SK-N-SH (cell line): ENCODE measurements around the gene MED7. TPM values are rescaled to one million over a fixed set of nuclear protein-coding genes. Genes with fewer than 3 reads are reported as not detected.
A peak's percentile ranks its signal among the peaks of the same experiment; 100 is the strongest.

ENCODE experiments used
- CTCF ChIA-PET: fragments of 300-600, 350-600 bp; formaldehyde crosslinking; extraction: SDS; loops from one replicate; lab custom pipeline; 2021; lab: Yijun Ruan, JAX
- POLR2A ChIA-PET: fragments of 350-600 bp; sonication (Branson Sonifier 250); formaldehyde crosslinking; extraction: SDS; loops from one replicate; lab custom pipeline; 2020; ENCODE audit warnings: antibody characterized with exemption, inconsistent platforms; lab: Yijun Ruan, JAX
- DNase-seq: peaks from one replicate; pipeline ENCODE4 v3.0.0; 2012
- H2AFZ ChIP-seq: fragments of 200-600 bp; sonication (generic); 2 replicates; pipeline ENCODE4 v1.8.1; 2016; ENCODE audit warnings: antibody characterized with exemption, mild to moderate bottlenecking, low read depth
- H3F3A ChIP-seq: fragments of 200-600 bp; sonication (generic); replicated peaks from 2 replicates; pipeline ENCODE3; 2016; ENCODE audit warnings: antibody characterized with exemption, mild to moderate bottlenecking; ENCODE audit not compliant: insufficient read depth
- H3K27ac ChIP-seq, 2 experiments: fragments of 200-500 bp in 1 of 2; fragments of 200-600 bp in 1 of 2; sonication (Bioruptor generic) in 1 of 2; sonication (generic), shearing (Covaris generic) in 1 of 2; 2 replicates each; pipeline versions ENCODE4 v1.5.1 to v1.6.1; 2014 to 2016; ENCODE audit warnings: low read depth in 2 of 2, inconsistent platforms in 1 of 2, low read length in 1 of 2, mild to moderate bottlenecking in 1 of 2, mixed read lengths in 1 of 2
- H3K27me3 ChIP-seq: fragments of 200-600 bp; sonication (generic), shearing (Covaris generic); 2 replicates; pipeline ENCODE4 v1.6.1; 2016; ENCODE audit warnings: mixed run types; ENCODE audit not compliant: insufficient read depth
- H3K36me3 ChIP-seq, 2 experiments: fragments of 200-500 bp in 1 of 2; fragments of 200-600 bp in 1 of 2; sonication (Bioruptor generic) in 1 of 2; sonication (generic) in 1 of 2; replicated peaks in 1 of 2; 2 replicates each; pipeline versions ENCODE3 to v1.5.1; 2014 to 2016; ENCODE audit warnings: low read length in 1 of 2, mild to moderate bottlenecking in 1 of 2; ENCODE audit not compliant: insufficient read depth in 2 of 2, control insufficient read depth in 1 of 2
- H3K4me1 ChIP-seq, 2 experiments: fragments of 200-500 bp in 1 of 2; fragments of 200-600 bp in 1 of 2; sonication (Bioruptor generic) in 1 of 2; sonication (generic), shearing (Covaris generic) in 1 of 2; 2 replicates each; pipeline versions ENCODE4 v1.5.1 to v1.6.1; 2014 to 2016; ENCODE audit warnings: low read depth in 1 of 2, low read length in 1 of 2, mixed run types in 1 of 2; ENCODE audit not compliant: insufficient read depth in 2 of 2, control insufficient read depth in 1 of 2
- H3K4me2 ChIP-seq: fragments of 200-600 bp; sonication (generic), shearing (Covaris generic); 2 replicates; pipeline ENCODE4 v1.6.1; 2017; ENCODE audit warnings: mixed run types
- H3K4me3 ChIP-seq, 2 experiments: fragments of 200-500 bp in 1 of 2; fragments of 200-600 bp in 1 of 2; sonication (Bioruptor generic) in 1 of 2; sonication (generic), shearing (Covaris generic) in 1 of 2; 2 replicates each; pipeline versions ENCODE4 v1.5.1 to v1.8.1; 2014 to 2016; ENCODE audit warnings: low read depth in 2 of 2, inconsistent platforms in 1 of 2, low read length in 1 of 2, mild to moderate bottlenecking in 1 of 2, mixed read lengths in 1 of 2, moderate library complexity in 1 of 2
- H3K79me2 ChIP-seq: fragments of 200-600 bp; sonication (generic); 2 replicates; pipeline ENCODE4 v1.8.1; 2017; ENCODE audit warnings: mild to moderate bottlenecking; ENCODE audit not compliant: insufficient read depth
- H3K9ac ChIP-seq: fragments of 200-600 bp; sonication (generic); 2 replicates; pipeline ENCODE4 v1.6.1; 2017; ENCODE audit warnings: mixed run types
- H3K9me2 ChIP-seq: fragments of 200-600 bp; sonication (generic); 2 replicates; pipeline ENCODE4 v1.6.1; 2017; ENCODE audit warnings: mixed run types
- H3K9me3 ChIP-seq: fragments of 200-600 bp; sonication (generic); 2 replicates; pipeline ENCODE4 v1.6.1; 2017; ENCODE audit warnings: mixed run types, mild to moderate bottlenecking, moderate library complexity
- H4K20me1 ChIP-seq: fragments of 200-600 bp; sonication (generic); 2 replicates; pipeline ENCODE4 v1.6.1; 2017; ENCODE audit warnings: mild to moderate bottlenecking, mixed run types; ENCODE audit not compliant: insufficient read depth
- ELF1 ChIP-seq: IDR thresholded peaks from 2 replicates; pipeline ENCODE4 v1.4.0; 2012
- EZH2phosphoT487 ChIP-seq: fragments of 200-600 bp; sonication (generic); IDR thresholded peaks from 2 replicates; pipeline ENCODE4 v1.6.1; 2017; ENCODE audit warnings: low read depth, mixed run types, mild to moderate bottlenecking, antibody characterized with exemption, moderate library complexity, borderline replicate concordance
- FOXJ3 ChIP-seq: sonication (generic); formaldehyde crosslinking; IDR thresholded peaks from 2 replicates; pipeline ENCODE4 v1.5.1; 2020; ENCODE audit warnings: mild to moderate bottlenecking, missing genetic modification reagents
- FOXM1 ChIP-seq: IDR thresholded peaks from 2 replicates; pipeline ENCODE4 v1.4.0; 2012; ENCODE audit warnings: low read depth, mild to moderate bottlenecking
- GABPA ChIP-seq: IDR thresholded peaks from 2 replicates; pipeline ENCODE4 v1.4.0; 2012; ENCODE audit warnings: low read depth, mild to moderate bottlenecking
- GATA2 ChIP-seq: sonication (generic); formaldehyde crosslinking; IDR thresholded peaks from 2 replicates; pipeline ENCODE4 v1.5.0; 2020; ENCODE audit warnings: mild to moderate bottlenecking, missing genetic modification reagents
- JUND ChIP-seq: IDR thresholded peaks from 2 replicates; pipeline ENCODE4 v1.4.0; 2012
- NFIC ChIP-seq: IDR thresholded peaks from 2 replicates; pipeline ENCODE4 v1.4.0; 2012; ENCODE audit warnings: borderline replicate concordance
- NRF1 ChIP-seq: IDR thresholded peaks from 2 replicates; pipeline ENCODE4 v1.6.1; 2012; ENCODE audit warnings: low read depth, mild to moderate bottlenecking, low read length
- POLR2AphosphoS5 ChIP-seq: IDR thresholded peaks from 2 replicates; pipeline ENCODE4 v1.6.1; 2012; ENCODE audit warnings: low read depth, low read length
- RAD21 ChIP-seq: IDR thresholded peaks from 2 replicates; pipeline ENCODE4 v1.6.1; 2012; ENCODE audit warnings: mild to moderate bottlenecking, low read length
- RCOR1 ChIP-seq: fragments of 150-350 bp; IDR thresholded peaks from 2 replicates; pipeline ENCODE4 v1.6.1; 2017; ENCODE audit warnings: antibody characterized with exemption, low read length
- RXRA ChIP-seq: IDR thresholded peaks from 2 replicates; pipeline ENCODE4 v1.4.0; 2012; ENCODE audit warnings: low read depth, mild to moderate bottlenecking, borderline replicate concordance
- TAF1 ChIP-seq: IDR thresholded peaks from 2 replicates; pipeline ENCODE4 v1.6.1; 2012; ENCODE audit warnings: low read depth, mild to moderate bottlenecking, low read length, moderate library complexity, borderline replicate concordance
- TCF12 ChIP-seq: IDR thresholded peaks from 2 replicates; pipeline ENCODE4 v1.4.0; 2012
- YY1 ChIP-seq: IDR thresholded peaks from 2 replicates; pipeline ENCODE4 v1.4.0; 2012; ENCODE audit warnings: low read depth, mild to moderate bottlenecking
- WGBS: methylation state at CpG from one replicate; pipeline ENCODE4 v1.1.6; 2017; ENCODE audit warnings: low lambda C conversion rate; 5-methylcytosine and 5-hydroxymethylcytosine counted together
- polyA plus RNA-seq, 3 experiments: library from polyadenylated mRNA; depleted of rRNA; stranded (reverse); fragments of >200 nt; gene quantifications; 2 replicates each; pipeline ENCODE4 v1.2.3, GENCODE V29; 2012
- TF ChIP-seq, protein P1 (sequence below): IDR thresholded peaks from 2 replicates; pipeline ENCODE4; 2012
- TF ChIP-seq, protein P2 (sequence below): IDR thresholded peaks from 2 replicates; pipeline ENCODE4 v1.4.0; 2012; ENCODE audit warnings: low read depth, borderline replicate concordance
- TF ChIP-seq, protein P3 (sequence below): IDR thresholded peaks from 2 replicates; pipeline ENCODE4 v1.6.1; 2012; ENCODE audit warnings: mild to moderate bottlenecking, low read depth, low read length, moderate library complexity
- TF ChIP-seq, protein P4 (sequence below): fragments of 200-600 bp; sonication (generic); IDR thresholded peaks from 2 replicates; pipeline ENCODE4 v1.6.1; 2017; ENCODE audit warnings: antibody characterized with exemption, mild to moderate bottlenecking, moderate library complexity
- TF ChIP-seq, protein P5 (sequence below): fragments of 150-350 bp; IDR thresholded peaks from 2 replicates; pipeline ENCODE4 v1.6.1; 2017; ENCODE audit warnings: antibody characterized with exemption, low read length, low read depth, borderline replicate concordance
- TF ChIP-seq, protein P6 (sequence below): fragments of 150-350 bp; IDR thresholded peaks from 2 replicates; pipeline ENCODE4 v1.6.1; 2016; ENCODE audit warnings: mild to moderate bottlenecking, low read depth, low read length
- TF ChIP-seq, protein P7 (sequence below): IDR thresholded peaks from 2 replicates; pipeline ENCODE4 v1.4.0; 2012; ENCODE audit warnings: low read depth

Gene MED7
- polyA plus RNA-seq, 1 of the 3 experiments (the other 2 are of a cell fraction), result 5.3 TPM

DNA sequence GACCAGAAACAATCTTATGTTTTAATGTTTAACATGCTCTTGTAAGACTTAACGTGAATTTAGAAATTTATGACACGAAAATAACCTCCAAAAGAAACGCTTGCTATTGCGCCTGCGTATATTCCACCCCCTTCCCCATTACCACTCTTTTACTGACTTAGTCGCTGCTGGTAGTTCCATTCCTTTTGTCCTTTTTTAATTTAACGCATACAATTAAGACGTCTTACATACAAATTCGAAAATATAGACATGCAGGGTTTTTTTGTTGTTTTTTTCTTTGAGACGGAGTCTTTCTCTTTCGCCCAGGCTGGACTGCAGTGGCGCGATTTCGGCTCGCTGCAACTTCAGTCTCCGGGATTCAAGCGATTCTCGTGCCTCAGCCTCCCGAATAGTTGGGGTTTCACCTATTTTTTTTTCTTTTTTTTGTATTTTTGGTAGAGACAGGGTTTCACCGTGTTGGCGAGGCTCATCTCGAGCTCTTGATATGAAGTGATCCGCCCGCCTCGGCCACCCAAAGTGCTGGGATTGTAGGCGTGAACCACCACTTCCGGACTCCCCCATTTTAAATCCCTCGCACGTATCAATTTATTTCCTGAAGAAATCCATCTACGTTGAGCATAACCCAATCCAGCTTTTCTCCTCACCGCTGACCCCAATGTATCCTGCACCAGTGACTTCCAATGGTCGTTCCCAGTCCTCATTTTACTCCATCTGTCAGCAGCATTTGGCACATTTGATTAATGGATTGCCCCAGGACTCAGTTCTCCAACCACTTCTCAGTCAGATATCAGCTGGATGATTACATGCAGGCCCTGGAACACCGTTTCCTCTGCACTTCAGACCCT lies 684 bp upstream of the MED7 start:
- WGBS, result 2% methylated on average over 33 of the region's 33 CpGs
- peaks cover 7% of the 10 kb centered on the region for H3F3A ChIP-seq
- peak overlapping the region; percentile 87 for H2AFZ ChIP-seq
- peaks cover 0 to 9% of the 10 kb centered on the region in 2 experiments; a peak in 1 of 4 replicates for H3K4me1 ChIP-seq
- ChIA-PET CTCF (interaction anchor here (0.6 to 1.9 kb wide), 3 partner anchors 11 to 140 kb away, joined by 3 to 13 read pairs (median 3); no protein-coding TSS in a partner anchor), POLR2A (interaction anchor here (0.9 to 1.4 kb wide), 2 partner anchors 12 to 588 kb away, joined by 4 to 7 read pairs; partner anchors contain the start of gene THG1L)
- no peaks in the 10 kb centered on the region for H3K9me3 ChIP-seq
- no peaks in the 10 kb centered on the region for H3K9me2 ChIP-seq
- H3K79me2 ChIP-seq, result peaks cover 43% of the 10 kb centered on the region
- H4K20me1 ChIP-seq, result no peaks in the 10 kb centered on the region; the same call in 1 of the 2 replicates
- DNase-seq, result peak; percentile 64
- H3K27ac ChIP-seq, result peak overlapping the region; percentile 61 to 77
- H3K4me3 ChIP-seq, result peak overlapping the region; percentile 96 to 99
- peaks cover 10 to 14% of the 10 kb centered on the region in 2 experiments for H3K36me3 ChIP-seq
- H3K9ac ChIP-seq, result peak overlapping the region; percentile 97
- H3K27me3 ChIP-seq, result no peaks in the 10 kb centered on the region
- peak overlapping the region; percentile 67 for H3K4me2 ChIP-seq
- TF ChIP-seq, protein P1, sequence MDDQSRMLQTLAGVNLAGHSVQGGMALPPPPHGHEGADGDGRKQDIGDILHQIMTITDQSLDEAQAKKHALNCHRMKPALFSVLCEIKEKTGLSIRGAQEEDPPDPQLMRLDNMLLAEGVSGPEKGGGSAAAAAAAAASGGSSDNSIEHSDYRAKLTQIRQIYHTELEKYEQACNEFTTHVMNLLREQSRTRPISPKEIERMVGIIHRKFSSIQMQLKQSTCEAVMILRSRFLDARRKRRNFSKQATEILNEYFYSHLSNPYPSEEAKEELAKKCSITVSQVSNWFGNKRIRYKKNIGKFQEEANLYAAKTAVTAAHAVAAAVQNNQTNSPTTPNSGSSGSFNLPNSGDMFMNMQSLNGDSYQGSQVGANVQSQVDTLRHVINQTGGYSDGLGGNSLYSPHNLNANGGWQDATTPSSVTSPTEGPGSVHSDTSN, result peak; percentile 71
- TF ChIP-seq, protein P2, sequence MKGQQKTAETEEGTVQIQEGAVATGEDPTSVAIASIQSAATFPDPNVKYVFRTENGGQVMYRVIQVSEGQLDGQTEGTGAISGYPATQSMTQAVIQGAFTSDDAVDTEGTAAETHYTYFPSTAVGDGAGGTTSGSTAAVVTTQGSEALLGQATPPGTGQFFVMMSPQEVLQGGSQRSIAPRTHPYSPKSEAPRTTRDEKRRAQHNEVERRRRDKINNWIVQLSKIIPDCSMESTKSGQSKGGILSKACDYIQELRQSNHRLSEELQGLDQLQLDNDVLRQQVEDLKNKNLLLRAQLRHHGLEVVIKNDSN, result no peak
- TF ChIP-seq, protein P3, sequence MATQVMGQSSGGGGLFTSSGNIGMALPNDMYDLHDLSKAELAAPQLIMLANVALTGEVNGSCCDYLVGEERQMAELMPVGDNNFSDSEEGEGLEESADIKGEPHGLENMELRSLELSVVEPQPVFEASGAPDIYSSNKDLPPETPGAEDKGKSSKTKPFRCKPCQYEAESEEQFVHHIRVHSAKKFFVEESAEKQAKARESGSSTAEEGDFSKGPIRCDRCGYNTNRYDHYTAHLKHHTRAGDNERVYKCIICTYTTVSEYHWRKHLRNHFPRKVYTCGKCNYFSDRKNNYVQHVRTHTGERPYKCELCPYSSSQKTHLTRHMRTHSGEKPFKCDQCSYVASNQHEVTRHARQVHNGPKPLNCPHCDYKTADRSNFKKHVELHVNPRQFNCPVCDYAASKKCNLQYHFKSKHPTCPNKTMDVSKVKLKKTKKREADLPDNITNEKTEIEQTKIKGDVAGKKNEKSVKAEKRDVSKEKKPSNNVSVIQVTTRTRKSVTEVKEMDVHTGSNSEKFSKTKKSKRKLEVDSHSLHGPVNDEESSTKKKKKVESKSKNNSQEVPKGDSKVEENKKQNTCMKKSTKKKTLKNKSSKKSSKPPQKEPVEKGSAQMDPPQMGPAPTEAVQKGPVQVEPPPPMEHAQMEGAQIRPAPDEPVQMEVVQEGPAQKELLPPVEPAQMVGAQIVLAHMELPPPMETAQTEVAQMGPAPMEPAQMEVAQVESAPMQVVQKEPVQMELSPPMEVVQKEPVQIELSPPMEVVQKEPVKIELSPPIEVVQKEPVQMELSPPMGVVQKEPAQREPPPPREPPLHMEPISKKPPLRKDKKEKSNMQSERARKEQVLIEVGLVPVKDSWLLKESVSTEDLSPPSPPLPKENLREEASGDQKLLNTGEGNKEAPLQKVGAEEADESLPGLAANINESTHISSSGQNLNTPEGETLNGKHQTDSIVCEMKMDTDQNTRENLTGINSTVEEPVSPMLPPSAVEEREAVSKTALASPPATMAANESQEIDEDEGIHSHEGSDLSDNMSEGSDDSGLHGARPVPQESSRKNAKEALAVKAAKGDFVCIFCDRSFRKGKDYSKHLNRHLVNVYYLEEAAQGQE, result no peak
- TF ChIP-seq GATA2 (no peak), FOXM1 (no peak; the same call in 1 of the 2 replicates), TCF12 (no peak), JUND (no peak), GABPA (peak; percentile 43; the same call in 1 of the 2 replicates), YY1 (0 out of 2 replicates have a peak, but pooled peaks have one; percentile 30), RCOR1 (no peak), TAF1 (0 out of 2 replicates have a peak, but pooled peaks have one; percentile 23), NRF1 (no peak), NFIC (no peak), ELF1 (peak; percentile 61; the same call in 1 of the 2 replicates), RAD21 (no peak), RXRA (no peak), FOXJ3 (CRISPR knock-in tag) (no peak), EZH2phosphoT487 (no peak), POLR2AphosphoS5 (no peak)
- TF ChIP-seq, protein P4, sequence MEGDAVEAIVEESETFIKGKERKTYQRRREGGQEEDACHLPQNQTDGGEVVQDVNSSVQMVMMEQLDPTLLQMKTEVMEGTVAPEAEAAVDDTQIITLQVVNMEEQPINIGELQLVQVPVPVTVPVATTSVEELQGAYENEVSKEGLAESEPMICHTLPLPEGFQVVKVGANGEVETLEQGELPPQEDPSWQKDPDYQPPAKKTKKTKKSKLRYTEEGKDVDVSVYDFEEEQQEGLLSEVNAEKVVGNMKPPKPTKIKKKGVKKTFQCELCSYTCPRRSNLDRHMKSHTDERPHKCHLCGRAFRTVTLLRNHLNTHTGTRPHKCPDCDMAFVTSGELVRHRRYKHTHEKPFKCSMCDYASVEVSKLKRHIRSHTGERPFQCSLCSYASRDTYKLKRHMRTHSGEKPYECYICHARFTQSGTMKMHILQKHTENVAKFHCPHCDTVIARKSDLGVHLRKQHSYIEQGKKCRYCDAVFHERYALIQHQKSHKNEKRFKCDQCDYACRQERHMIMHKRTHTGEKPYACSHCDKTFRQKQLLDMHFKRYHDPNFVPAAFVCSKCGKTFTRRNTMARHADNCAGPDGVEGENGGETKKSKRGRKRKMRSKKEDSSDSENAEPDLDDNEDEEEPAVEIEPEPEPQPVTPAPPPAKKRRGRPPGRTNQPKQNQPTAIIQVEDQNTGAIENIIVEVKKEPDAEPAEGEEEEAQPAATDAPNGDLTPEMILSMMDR, result no peak
- TF ChIP-seq, protein P5, sequence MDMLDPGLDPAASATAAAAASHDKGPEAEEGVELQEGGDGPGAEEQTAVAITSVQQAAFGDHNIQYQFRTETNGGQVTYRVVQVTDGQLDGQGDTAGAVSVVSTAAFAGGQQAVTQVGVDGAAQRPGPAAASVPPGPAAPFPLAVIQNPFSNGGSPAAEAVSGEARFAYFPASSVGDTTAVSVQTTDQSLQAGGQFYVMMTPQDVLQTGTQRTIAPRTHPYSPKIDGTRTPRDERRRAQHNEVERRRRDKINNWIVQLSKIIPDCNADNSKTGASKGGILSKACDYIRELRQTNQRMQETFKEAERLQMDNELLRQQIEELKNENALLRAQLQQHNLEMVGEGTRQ, result no peak
- TF ChIP-seq, protein P6, sequence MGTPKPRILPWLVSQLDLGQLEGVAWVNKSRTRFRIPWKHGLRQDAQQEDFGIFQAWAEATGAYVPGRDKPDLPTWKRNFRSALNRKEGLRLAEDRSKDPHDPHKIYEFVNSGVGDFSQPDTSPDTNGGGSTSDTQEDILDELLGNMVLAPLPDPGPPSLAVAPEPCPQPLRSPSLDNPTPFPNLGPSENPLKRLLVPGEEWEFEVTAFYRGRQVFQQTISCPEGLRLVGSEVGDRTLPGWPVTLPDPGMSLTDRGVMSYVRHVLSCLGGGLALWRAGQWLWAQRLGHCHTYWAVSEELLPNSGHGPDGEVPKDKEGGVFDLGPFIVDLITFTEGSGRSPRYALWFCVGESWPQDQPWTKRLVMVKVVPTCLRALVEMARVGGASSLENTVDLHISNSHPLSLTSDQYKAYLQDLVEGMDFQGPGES, result no peak
- TF ChIP-seq, protein P7, sequence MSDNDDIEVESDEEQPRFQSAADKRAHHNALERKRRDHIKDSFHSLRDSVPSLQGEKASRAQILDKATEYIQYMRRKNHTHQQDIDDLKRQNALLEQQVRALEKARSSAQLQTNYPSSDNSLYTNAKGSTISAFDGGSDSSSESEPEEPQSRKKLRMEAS, result peak; percentile 42; the same call in 1 of the 2 replicates
